A549 (cell line): Measurements from ENCODE around the gene NDUFS2.

Experiments
- CEBPB ChIP-seq, 2 experiments: fragments of >200 bp in 1 of 2; sonication (Bioruptor Twin) in 1 of 2; formaldehyde crosslinking in 1 of 2; IDR thresholded peaks; 2 replicates each; pipeline ENCODE4 v1.6.1; 2012 to 2016
- ESRRA ChIP-seq: fragments of 150-350 bp; IDR thresholded peaks from 2 replicates; pipeline ENCODE4 v1.6.1; 2014; ENCODE audit warnings: mild to moderate bottlenecking, low read length, borderline replicate concordance
- MYC ChIP-seq: IDR thresholded peaks from 2 replicates; pipeline ENCODE4 v1.6.1; 2012; ENCODE audit warnings: mild to moderate bottlenecking, inconsistent platforms, low read length, improper control_type of control experiment, borderline replicate concordance
- RAD21 ChIP-seq, 2 experiments: fragments of >200 bp in 1 of 2; sonication (Bioruptor Twin) in 1 of 2; formaldehyde crosslinking in 1 of 2; IDR thresholded peaks in 1 of 2; conservative IDR thresholded peaks in 1 of 2; 2 replicates in 1 of 2; 3 replicates in 1 of 2; pipeline ENCODE4 v1.6.1; 2012 to 2018; ENCODE audit warnings: inconsistent platforms in 1 of 2

DNA sequence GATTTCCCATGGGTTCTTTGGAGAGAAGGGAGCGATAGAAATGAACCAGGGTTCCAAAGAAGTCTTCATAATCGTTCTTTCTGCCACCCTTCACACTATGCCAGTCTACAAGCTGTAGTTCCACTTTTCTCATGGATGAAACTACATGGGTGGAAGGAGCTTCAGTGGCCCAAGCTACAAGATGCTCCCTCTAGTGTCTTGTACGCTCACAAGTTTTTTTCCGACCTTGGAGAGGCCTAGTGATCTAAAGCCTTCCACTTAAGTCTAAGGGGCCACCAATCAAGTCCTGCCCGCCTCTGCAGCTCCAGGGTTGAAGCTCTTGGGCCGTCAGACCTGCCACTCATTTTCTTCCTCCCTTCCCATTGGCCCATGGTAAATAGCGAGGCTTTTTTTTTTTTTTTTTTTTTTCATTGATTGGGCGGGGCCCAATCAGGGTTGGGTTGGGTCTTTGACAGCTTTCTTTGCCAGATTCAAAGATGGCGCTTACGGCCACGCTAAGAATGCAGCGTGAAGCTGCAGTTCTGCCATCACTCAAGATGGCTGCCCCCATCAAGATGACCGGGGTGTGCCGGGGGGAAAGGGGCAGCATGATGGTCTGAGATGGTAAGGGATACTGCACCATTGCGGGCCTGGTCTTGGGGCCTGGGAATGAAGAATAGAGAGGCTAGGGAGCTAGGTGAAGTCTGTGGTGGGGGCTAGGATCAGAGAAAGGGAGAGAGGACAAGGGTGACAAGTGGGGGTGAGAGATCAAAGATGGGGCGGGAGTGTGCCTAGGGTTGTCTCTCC is 23.6 kb downstream of the NDUFS2 start, which contains the start of gene TOMM40L:
- TF ChIP-seq RAD21 (conservative IDR thresholded peaks at IDR 0.05 in 1 of 2, IDR thresholded peaks at IDR 0.05 in 1 of 2) (peak in 1 of 2 experiments; percentile 40; a peak in 3 of 5 replicates), ESRRA (no peak), CEBPB (IDR thresholded peaks at IDR 0.05) (no peak), MYC (no peak)
